ENCODE results near the gene TTC34. TPM values are rescaled to one million over a fixed set of nuclear protein-coding genes. Genes with fewer than 3 reads are reported as not detected.

Gene TTC34
- total and polyA plus RNA-seq, 9 of the 15 experiments (the other 6 are each of a cell fraction or from before 2014, with no cell fraction given), result 0.03 to 0.38 (median 0.05) TPM; not detected in 2

- H3K79me2 ChIP-seq (ENCODE audit: control insufficient read depth, insufficient read depth, low read length), result no peaks in the 10 kb centered on the region
- H2AFZ ChIP-seq (ENCODE audit: low read depth, low read length), result no peak overlapping the region
- BruUV-seq (replicated peaks), result no TSS peak
- H3K36me3 ChIP-seq (ENCODE audit: control insufficient read depth, insufficient read depth, low read length), result no peaks in the 10 kb centered on the region
- peaks cover 34 to 69% of the 10 kb centered on the region in 2 experiments; a peak in 4 of 5 replicates for H3K27me3 ChIP-seq (ENCODE audit: control insufficient read depth in 2 of 2, insufficient read depth in 2 of 2, low read length in 2 of 2)
- TF ChIP-seq TGIF2 (CRISPR knock-in tag; IDR thresholded peaks at IDR 0.05), result no peak
- TF ChIP-seq CTCF (IDR thresholded peaks at IDR 0.05 in 2 of 3, conservative IDR thresholded peaks at IDR 0.05 in 1 of 3; ENCODE audit: insufficient read depth in 2 of 3, low read depth in 1 of 3, low read length in 3 of 3), result peak in 1 of 3 experiments; percentile 35; a peak in 2 of 6 replicates
- TF ChIP-seq SPI1 (IDR thresholded peaks at IDR 0.05; ENCODE audit: borderline replicate concordance, low read depth, low read length), result peak; percentile 69; the same call in 1 of the 2 replicates
- H3K4me3 ChIP-seq, result no peak overlapping the region
- no peak for ATAC-seq
- peaks cover 0 to 50% of the 10 kb centered on the region in 2 experiments; a peak in 2 of 5 replicates for H3K4me1 ChIP-seq (replicated peaks in 1 of 2; ENCODE audit: control insufficient read depth in 2 of 2, insufficient read depth in 2 of 2, low read length in 2 of 2)
- H3K4me2 ChIP-seq (ENCODE audit: insufficient read depth, low read length), result no peak overlapping the region
- FAIRE-seq, result no peak
- no peak overlapping the region for H3K27ac ChIP-seq (ENCODE audit: extremely low read depth, low read depth, low read length)
- H3K9me1 ChIP-seq (ENCODE audit: control insufficient read depth, insufficient read depth, low read length), result no peaks in the 10 kb centered on the region
- no peaks in the 10 kb centered on the region for H3K9me3 ChIP-seq (replicated peaks; ENCODE audit: control insufficient read depth, insufficient read depth, low read depth, low read length)
- WGBS (ENCODE audit: insufficient coverage, low coverage, missing lambda C conversion rate), result 0% methylated on average over 3 of the region's 3 CpGs
- CTCF ChIA-PET (ENCODE audit: low intra/inter-chr PET ratio), result no interaction called here
- 0 out of 2 replicates have a peak, but pooled peaks cover 15% of the 10 kb centered on the region for H4K20me1 ChIP-seq (replicated peaks; ENCODE audit: control insufficient read depth, insufficient read depth, low read length)
- no peak overlapping the region; a peak in 1 of 4 replicates for H3K9ac ChIP-seq (ENCODE audit: insufficient read depth in 1 of 2, low read depth in 2 of 2, low read length in 2 of 2)
- no peak for DNase-seq (ENCODE audit: extremely low read depth in 1 of 4, low spot score in 3 of 4)
- intact Hi-C loops (cut with micrococcal nuclease) (no loop called here), in situ Hi-C loops (cut with MboI) (no loop called here)
- POLR2A ChIA-PET, result interaction anchor here (0.6 kb wide), 1 partner anchor 92 kb away, joined by 3 read pairs; no protein-coding TSS in a partner anchor
Observed at GRCh38 chr1:2598329-2598931, 203.1 kb downstream of the TTC34 start.
